Breast epithelium (tissue), 4 donors: ENCODE data around the gene ERICH2. TPM values are rescaled to one million over a fixed set of nuclear protein-coding genes. Genes with fewer than 3 reads are reported as not detected.
A peak's percentile ranks its signal among the peaks of the same experiment; 100 is the strongest.

Experiments
- DNase-seq, 2 donors: peaks; one replicate each; pipeline ENCODE4 v3.0.0-alpha.2; 2019; ENCODE audit warnings: low spot score in 2 of 2
- H3K27ac ChIP-seq, 2 donors: fragments of 200-600 bp; sonication (generic) in 1 of 2; one replicate each; pipeline ENCODE4 v1.5.1; 2016 to 2019; ENCODE audit warnings: mild to moderate bottlenecking in 1 of 2
- H3K27me3 ChIP-seq, 2 donors: fragments of 200-600 bp; sonication (generic) in 1 of 2; one replicate each; pipeline versions ENCODE4 v1.5.1 to v1.6.0; 2017 to 2019; ENCODE audit warnings: control low read depth in 1 of 2, mild to moderate bottlenecking in 1 of 2
- H3K36me3 ChIP-seq: fragments of 200-600 bp; one replicate; pipeline ENCODE4 v1.5.1; 2019
- H3K4me1 ChIP-seq, 2 donors: fragments of 200-600 bp; sonication (generic); one replicate each; pipeline ENCODE4 v1.5.1; 2016 to 2019; ENCODE audit warnings: control low read depth in 1 of 2
- H3K4me3 ChIP-seq, 3 donors: fragments of 200-600 bp; sonication (generic); 1 replicate in 2 of 3; 2 replicates in 1 of 3; pipeline ENCODE4 v1.5.1; 2016 to 2019; ENCODE audit warnings: mild to moderate bottlenecking in 3 of 3, moderate library complexity in 2 of 3
- H3K9me3 ChIP-seq, 2 donors: fragments of 200-600 bp; sonication (generic) in 1 of 2; one replicate each; pipeline ENCODE4 v1.5.1; 2016 to 2019; ENCODE audit warnings: control low read depth in 1 of 2
- POLR2A ChIP-seq: fragments of 450-650 bp; IDR thresholded peaks from one replicate; pipeline ENCODE4 v1.6.1; 2016; ENCODE audit warnings: antibody characterized with exemption, mild to moderate bottlenecking, moderate library complexity
- POLR2AphosphoS5 ChIP-seq, 3 donors: sonication (generic); formaldehyde crosslinking; IDR thresholded peaks; one replicate each; pipeline ENCODE4 v1.6.1; 2017; ENCODE audit warnings: antibody characterized with exemption in 3 of 3
- intact Hi-C: fragments of 100-400 bp; cut with DNase I; formaldehyde crosslinking; loops from one replicate; pipeline ENCODE4 v1.15.1; 2023; ENCODE audit warnings: low total_unique reads
- total RNA-seq, 3 donors: library from RNA; depleted of rRNA; stranded (reverse); fragments of >200 nt; gene quantifications; one replicate each; pipeline ENCODE4 v1.1.0, GENCODE V29; 2016
- TF ChIP-seq, protein P1 (sequence below), 3 donors: fragments of 450-650 bp; IDR thresholded peaks; one replicate each; pipeline ENCODE4 v1.5.1; 2016 to 2017; ENCODE audit warnings: antibody characterized with exemption in 3 of 3, mild to moderate bottlenecking in 3 of 3, moderate library complexity in 3 of 3

Gene ERICH2
- total RNA-seq, 3 donors from 2014 or later, result 0.80 TPM; not detected in 2

GRCh38 chr2:170798996-170799395 lies 28.8 kb downstream of the ERICH2 start:
- Histone ChIP-seq H3K27me3 (no peaks in the 10 kb centered on the region), H3K4me1 (no peaks in the 10 kb centered on the region), H3K27ac (no peak overlapping the region), H3K4me3 (no peak overlapping the region), H3K9me3 (no peaks in the 10 kb centered on the region), H3K36me3 (no peaks in the 10 kb centered on the region)
- no peak for DNase-seq
- TF ChIP-seq POLR2AphosphoS5 (IDR thresholded peaks at IDR 0.05), result no peak
- TF ChIP-seq, protein P1, sequence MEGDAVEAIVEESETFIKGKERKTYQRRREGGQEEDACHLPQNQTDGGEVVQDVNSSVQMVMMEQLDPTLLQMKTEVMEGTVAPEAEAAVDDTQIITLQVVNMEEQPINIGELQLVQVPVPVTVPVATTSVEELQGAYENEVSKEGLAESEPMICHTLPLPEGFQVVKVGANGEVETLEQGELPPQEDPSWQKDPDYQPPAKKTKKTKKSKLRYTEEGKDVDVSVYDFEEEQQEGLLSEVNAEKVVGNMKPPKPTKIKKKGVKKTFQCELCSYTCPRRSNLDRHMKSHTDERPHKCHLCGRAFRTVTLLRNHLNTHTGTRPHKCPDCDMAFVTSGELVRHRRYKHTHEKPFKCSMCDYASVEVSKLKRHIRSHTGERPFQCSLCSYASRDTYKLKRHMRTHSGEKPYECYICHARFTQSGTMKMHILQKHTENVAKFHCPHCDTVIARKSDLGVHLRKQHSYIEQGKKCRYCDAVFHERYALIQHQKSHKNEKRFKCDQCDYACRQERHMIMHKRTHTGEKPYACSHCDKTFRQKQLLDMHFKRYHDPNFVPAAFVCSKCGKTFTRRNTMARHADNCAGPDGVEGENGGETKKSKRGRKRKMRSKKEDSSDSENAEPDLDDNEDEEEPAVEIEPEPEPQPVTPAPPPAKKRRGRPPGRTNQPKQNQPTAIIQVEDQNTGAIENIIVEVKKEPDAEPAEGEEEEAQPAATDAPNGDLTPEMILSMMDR (IDR thresholded peaks at IDR 0.05), result no peak
- intact Hi-C loops, result no loop called here

- Histone ChIP-seq H3K4me1 (no peaks in the 10 kb centered on the region), H3K9me3 (no peaks in the 10 kb centered on the region), H3K4me3 (no peak overlapping the region), H3K36me3 (no peaks in the 10 kb centered on the region), H3K27me3 (no peaks in the 10 kb centered on the region), H3K27ac (no peak overlapping the region)
- no peak for DNase-seq
- intact Hi-C loops, result no loop called here
- TF ChIP-seq POLR2AphosphoS5 (IDR thresholded peaks at IDR 0.05) (no peak), POLR2A (no peak)
- TF ChIP-seq, protein P1 (IDR thresholded peaks at IDR 0.05), result no peak
Measured at GRCh38 chr2:170806548-170806947, 36.4 kb downstream of the ERICH2 start.

- Histone ChIP-seq H3K36me3 (no peaks in the 10 kb centered on the region), H3K9me3 (no peaks in the 10 kb centered on the region), H3K27me3 (peaks cover 6 to 52% of the 10 kb centered on the region in 2 donors), H3K4me3 (no peak overlapping the region), H3K27ac (no peak overlapping the region), H3K4me1 (peaks cover 5 to 9% of the 10 kb centered on the region in 2 donors)
- TF ChIP-seq POLR2AphosphoS5 (IDR thresholded peaks at IDR 0.05) (peak in 1 of 3 donors; percentile 48), POLR2A (no peak)
- TF ChIP-seq, protein P1 (IDR thresholded peaks at IDR 0.05), result peak; percentile 78 to 86 (median 83)
- intact Hi-C loops, result no loop called here
- peak in 1 of 2 donors; percentile 37 for DNase-seq
Measured at GRCh38 chr2:170812710-170813600, 42.8 kb downstream of the ERICH2 start.

DNA sequence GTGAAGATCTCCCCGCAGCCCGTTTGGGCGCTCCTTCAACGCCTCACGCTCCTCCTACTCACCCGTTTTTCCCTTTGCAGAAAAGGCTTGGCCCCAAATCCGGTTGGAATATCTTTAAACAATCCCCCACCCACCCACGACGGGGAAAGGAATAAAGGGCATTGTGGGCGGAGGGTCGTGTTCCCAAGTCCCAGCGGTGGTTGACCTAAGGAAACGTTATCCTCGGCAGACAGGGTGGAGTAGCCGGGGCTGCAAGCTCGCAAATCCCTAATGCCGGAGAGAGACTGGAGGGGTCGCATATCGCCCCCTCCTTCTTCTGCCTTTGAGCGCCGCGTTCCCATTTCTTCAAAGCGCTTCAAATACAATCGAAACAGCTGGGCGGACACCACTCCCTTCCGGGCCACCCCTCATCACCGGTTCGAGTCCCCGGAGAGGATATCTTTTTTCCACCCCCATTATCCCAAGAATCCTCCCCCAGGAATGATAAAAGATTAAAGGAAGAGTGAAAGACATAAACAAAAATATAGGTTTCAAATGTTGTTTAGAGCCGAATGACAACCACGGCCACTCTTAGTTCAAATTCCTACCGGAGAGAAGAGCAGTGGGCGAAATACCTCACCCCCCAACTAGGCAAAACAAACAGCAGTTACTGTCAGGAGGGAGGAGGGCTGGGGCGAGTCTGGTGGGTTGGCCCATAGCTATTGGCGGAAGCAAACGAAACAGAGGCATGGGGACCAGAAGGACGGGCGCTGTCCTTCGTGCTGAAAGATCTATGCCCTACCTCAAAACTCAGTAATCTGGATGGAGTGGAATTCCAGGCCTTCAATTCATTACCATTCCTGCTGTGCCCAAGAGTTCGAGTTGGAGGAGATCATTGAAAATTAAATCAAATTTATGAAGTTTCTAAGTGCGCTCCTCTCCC lies 43.7 kb downstream of the ERICH2 start:
- Histone ChIP-seq H3K36me3 (no peaks in the 10 kb centered on the region), H3K4me3 (peak overlapping the region in 1 of 3 donors; percentile 16), H3K27me3 (peaks cover 10 to 61% of the 10 kb centered on the region in 2 donors), H3K27ac (no peak overlapping the region), H3K9me3 (no peaks in the 10 kb centered on the region), H3K4me1 (peaks cover 5 to 13% of the 10 kb centered on the region in 2 donors)
- intact Hi-C loops, result no loop called here
- TF ChIP-seq POLR2A, result no peak
- TF ChIP-seq, protein P1 (IDR thresholded peaks at IDR 0.05), result no peak
- TF ChIP-seq POLR2AphosphoS5 (IDR thresholded peaks at IDR 0.05), result no peak
- DNase-seq, result no peak
